ENCODE results near the gene RAD51B. TPM values are rescaled to one million over a fixed set of nuclear protein-coding genes. Genes with fewer than 3 reads are reported as not detected.

RAD51B gene
- total RNA-seq, 1 experiment from 2014 or later = 10.8 TPM

- H3K4me3 ChIP-seq (ENCODE audit: low read length) = peak overlapping the region; percentile 13; the same call in 1 of the 2 replicates
- no peaks in the 10 kb centered on the region for H3K9me3 ChIP-seq (ENCODE audit: low read length)
- H3K27me3 ChIP-seq (ENCODE audit: low read length) = no peaks in the 10 kb centered on the region
- ATAC-seq (peak; percentile 82), DNase-seq (peak; percentile 97)
- no TSS peak for BruUV-seq (replicated peaks)
- H3K4me2 ChIP-seq (ENCODE audit: low read length) = peak overlapping the region; percentile 74
- no peak for TF ChIP-seq CTCF (conservative IDR thresholded peaks at IDR 0.05; ENCODE audit: low read depth, low read length)
- no peak for TF ChIP-seq EZH2phosphoT487 (IDR thresholded peaks at IDR 0.05; ENCODE audit: borderline replicate concordance, low read length)
- no peak for TF ChIP-seq EZH2 (IDR thresholded peaks at IDR 0.05; ENCODE audit: low read length, unreplicated experiment)
- no peaks in the 10 kb centered on the region for H3K79me2 ChIP-seq (ENCODE audit: low read length)
- ChIA-PET CTCF (interaction anchor here (0.6 to 1.4 kb wide), 5 partner anchors 41 to 314 kb away, joined by 3 to 5 read pairs (median 3); no protein-coding TSS in a partner anchor), POLR2A (ENCODE audit: unreplicated experiment) (interaction anchor here (0.6 to 2.1 kb wide), 10 partner anchors 13 to 247 kb away, joined by 3 to 21 read pairs (median 4); partner anchors contain the start of gene ZFP36L1)
- intact Hi-C loops (cut with micrococcal nuclease) = loop anchor here (1.0 to 5.0 kb wide), 4 partner anchors 81 to 606 kb away; no protein-coding TSS in a partner anchor
- peak overlapping the region; percentile 58 for H2AFZ ChIP-seq (ENCODE audit: low read length)
- H3F3A ChIP-seq (ENCODE audit: low read length, unreplicated experiment) = peaks cover 5% of the 10 kb centered on the region
- H4K20me1 ChIP-seq (ENCODE audit: low read length) = no peaks in the 10 kb centered on the region
- H3K9ac ChIP-seq (ENCODE audit: low read length) = peak overlapping the region; percentile 96
- H3K27ac ChIP-seq (ENCODE audit: low read length) = peak overlapping the region; percentile 98
- H3K4me1 ChIP-seq (ENCODE audit: insufficient read depth, low read length) = peaks cover 47% of the 10 kb centered on the region
- no peaks in the 10 kb centered on the region for H3K36me3 ChIP-seq (ENCODE audit: low read depth, low read length)
- H3K9me2 ChIP-seq (replicated peaks; ENCODE audit: low read length) = no peaks in the 10 kb centered on the region
Measured at GRCh38 chr14:68548194-68549076, 728.9 kb downstream of the RAD51B start.

GRCh38 chr14:68550338-68550715, 730.7 kb downstream of the RAD51B start:
- no peaks in the 10 kb centered on the region for H3K27me3 ChIP-seq (ENCODE audit: low read length)
- H3K9ac ChIP-seq (ENCODE audit: low read length) = no peak overlapping the region
- intact Hi-C loops (cut with micrococcal nuclease) = loop anchor here (2.0 kb wide), 1 partner anchor 26 kb away; no protein-coding TSS in a partner anchor
- no peaks in the 10 kb centered on the region for H3K36me3 ChIP-seq (ENCODE audit: low read depth, low read length)
- no peak overlapping the region for H3K4me3 ChIP-seq (ENCODE audit: low read length)
- H3K9me3 ChIP-seq (ENCODE audit: low read length) = no peaks in the 10 kb centered on the region
- ATAC-seq (peak; percentile 1; the same call in 1 of the 2 replicates), DNase-seq (peak; percentile 41)
- peaks cover 5% of the 10 kb centered on the region for H3F3A ChIP-seq (ENCODE audit: low read length, unreplicated experiment)
- no peaks in the 10 kb centered on the region for H3K9me2 ChIP-seq (replicated peaks; ENCODE audit: low read length)
- ChIA-PET POLR2A (ENCODE audit: unreplicated experiment) (no interaction called here), CTCF (no interaction called here)
- peaks cover 57% of the 10 kb centered on the region for H3K4me1 ChIP-seq (ENCODE audit: insufficient read depth, low read length)
- peak overlapping the region; percentile 25; the same call in 1 of the 2 replicates for H3K4me2 ChIP-seq (ENCODE audit: low read length)
- no peaks in the 10 kb centered on the region for H3K79me2 ChIP-seq (ENCODE audit: low read length)
- no TSS peak for BruUV-seq (replicated peaks)
- no peak overlapping the region for H2AFZ ChIP-seq (ENCODE audit: low read length)
- H4K20me1 ChIP-seq (ENCODE audit: low read length) = no peaks in the 10 kb centered on the region
- H3K27ac ChIP-seq (ENCODE audit: low read length) = peak overlapping the region; percentile 24
- TF ChIP-seq CTCF (conservative IDR thresholded peaks at IDR 0.05; ENCODE audit: low read depth, low read length) = no peak
- no peak for TF ChIP-seq EZH2 (IDR thresholded peaks at IDR 0.05; ENCODE audit: low read length, unreplicated experiment)
- no peak for TF ChIP-seq EZH2phosphoT487 (IDR thresholded peaks at IDR 0.05; ENCODE audit: borderline replicate concordance, low read length)

Measured in PC-3 (cell line).